SU-DHL-6 (cell line): ENCODE results near the gene PKN1.

Source experiments
- H2AFZ ChIP-seq: fragments of 200-600 bp; sonication (generic); 2 replicates; pipeline ENCODE4 v1.6.1; 2014; ENCODE audit warnings: low read depth, mild to moderate bottlenecking, moderate library complexity, mixed read lengths, antibody characterized with exemption, low read length; ENCODE audit not compliant: severe bottlenecking
- H3F3A ChIP-seq: fragments of 200-600 bp; shearing (Covaris generic); 2 replicates; pipeline ENCODE4 v1.6.0; 2016; ENCODE audit warnings: antibody characterized with exemption, mild to moderate bottlenecking; ENCODE audit not compliant: insufficient read depth
- H3K27ac ChIP-seq: fragments of 200-600 bp; sonication (generic); 2 replicates; pipeline ENCODE4 v1.5.1; 2016; ENCODE audit warnings: low read depth, mild to moderate bottlenecking, low read length, moderate library complexity, mixed read lengths
- H3K27me3 ChIP-seq: fragments of 200-600 bp; sonication (generic), shearing (Covaris generic); 2 replicates; pipeline ENCODE4 v1.6.0; 2014; ENCODE audit warnings: mild to moderate bottlenecking, low read length
- H3K36me3 ChIP-seq: fragments of 200-600 bp; sonication (generic); 2 replicates; pipeline ENCODE4 v1.6.1; 2014; ENCODE audit warnings: mild to moderate bottlenecking, low read length, mixed read lengths
- H3K4me2 ChIP-seq: fragments of 300-600, 200-600 bp; shearing (Covaris generic), sonication (generic); 2 replicates; pipeline ENCODE4 v1.6.0; 2014; ENCODE audit warnings: low read length, low read depth, mild to moderate bottlenecking; ENCODE audit not compliant: poor library complexity, severe bottlenecking
- H3K4me3 ChIP-seq: fragments of 200-600 bp; sonication (generic); 2 replicates; pipeline ENCODE4 v1.5.1; 2014; ENCODE audit warnings: antibody characterized with exemption, low read length, mild to moderate bottlenecking, mixed read lengths; ENCODE audit not compliant: insufficient read depth, poor library complexity, severe bottlenecking
- H3K79me2 ChIP-seq: fragments of 200-600 bp; sonication (generic); 2 replicates; pipeline ENCODE4 v1.6.1; 2014; ENCODE audit warnings: mild to moderate bottlenecking, low read length, moderate library complexity; ENCODE audit not compliant: insufficient read depth
- H3K9ac ChIP-seq: fragments of 200-600 bp; sonication (generic); 2 replicates; pipeline ENCODE4 v1.7.0; 2014; ENCODE audit warnings: mild to moderate bottlenecking, low read length
- H3K9me2 ChIP-seq: fragments of 200-600 bp; sonication (generic); replicated peaks from 2 replicates; pipeline ENCODE4 v1.6.1; 2014; ENCODE audit warnings: low read length; ENCODE audit not compliant: insufficient read depth
- H3K9me3 ChIP-seq: fragments of 200-600 bp; sonication (generic); 2 replicates; pipeline ENCODE4 v1.6.1; 2014; ENCODE audit warnings: low read length, mixed read lengths; ENCODE audit not compliant: insufficient read depth
- H4K20me1 ChIP-seq: fragments of 200-600 bp; sonication (generic); 2 replicates; pipeline ENCODE4 v1.6.1; 2014; ENCODE audit warnings: low read depth, mild to moderate bottlenecking, antibody characterized with exemption, low read length, moderate library complexity, mixed read lengths
- EZH2phosphoT487 ChIP-seq: fragments of 200-600 bp; sonication (generic), shearing (Covaris generic); conservative IDR thresholded peaks from 2 replicates; pipeline ENCODE4 v1.6.1; 2018; ENCODE audit warnings: mild to moderate bottlenecking, antibody characterized with exemption, low read length, moderate library complexity, mixed read lengths
- TF ChIP-seq, protein P1 (sequence below): fragments of 200-600 bp; sonication (generic); IDR thresholded peaks from one replicate; pipeline ENCODE4 v1.5.1; 2017; ENCODE audit warnings: antibody characterized with exemption, mild to moderate bottlenecking, low read length, moderate library complexity; ENCODE audit not compliant: insufficient read depth, poor library complexity, severe bottlenecking

The PKN1 gene

DNA sequence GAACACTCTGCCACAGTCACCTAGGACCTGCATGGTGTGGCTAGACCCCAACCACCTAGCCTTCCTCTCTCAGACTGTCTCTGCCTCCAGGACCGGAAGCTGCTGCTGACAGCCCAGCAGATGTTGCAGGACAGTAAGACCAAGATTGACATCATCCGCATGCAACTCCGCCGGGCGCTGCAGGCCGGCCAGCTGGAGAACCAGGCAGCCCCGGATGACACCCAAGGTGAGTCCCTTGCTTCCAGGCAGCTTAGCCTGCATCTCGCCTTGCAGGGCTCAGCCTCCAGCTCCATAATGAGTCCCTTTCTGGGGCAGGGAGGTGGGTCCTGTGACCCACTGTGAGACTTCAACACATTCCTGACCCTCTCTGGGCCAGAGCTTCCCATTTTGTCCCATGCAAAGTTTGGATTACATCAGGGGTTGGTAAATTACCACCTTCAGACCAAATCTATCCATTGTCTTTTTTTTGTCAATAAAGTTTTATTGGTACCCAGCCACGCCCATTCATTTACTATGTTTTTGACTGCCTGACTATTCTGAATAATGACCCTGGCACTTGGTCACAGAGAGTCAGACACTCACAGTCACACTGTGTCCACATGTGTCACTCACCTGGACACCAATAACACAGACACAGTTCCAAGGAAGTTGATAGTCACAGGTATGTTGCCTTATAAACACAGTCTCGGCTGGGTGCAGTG lies 13.4 kb downstream of the PKN1 start:
- Histone ChIP-seq H3K27me3 (no peaks in the 10 kb centered on the region), H3K9me2 (no peaks in the 10 kb centered on the region), H3K36me3 (peaks cover 18% of the 10 kb centered on the region), H3K79me2 (no peaks in the 10 kb centered on the region), H3F3A (no peaks in the 10 kb centered on the region), H4K20me1 (no peaks in the 10 kb centered on the region), H3K4me3 (no peak overlapping the region), H2AFZ (no peak overlapping the region), H3K27ac (no peak overlapping the region), H3K4me2 (no peak overlapping the region), H3K9me3 (no peaks in the 10 kb centered on the region), H3K9ac (no peak overlapping the region)
- TF ChIP-seq EZH2phosphoT487 = no peak
- TF ChIP-seq, protein P1, sequence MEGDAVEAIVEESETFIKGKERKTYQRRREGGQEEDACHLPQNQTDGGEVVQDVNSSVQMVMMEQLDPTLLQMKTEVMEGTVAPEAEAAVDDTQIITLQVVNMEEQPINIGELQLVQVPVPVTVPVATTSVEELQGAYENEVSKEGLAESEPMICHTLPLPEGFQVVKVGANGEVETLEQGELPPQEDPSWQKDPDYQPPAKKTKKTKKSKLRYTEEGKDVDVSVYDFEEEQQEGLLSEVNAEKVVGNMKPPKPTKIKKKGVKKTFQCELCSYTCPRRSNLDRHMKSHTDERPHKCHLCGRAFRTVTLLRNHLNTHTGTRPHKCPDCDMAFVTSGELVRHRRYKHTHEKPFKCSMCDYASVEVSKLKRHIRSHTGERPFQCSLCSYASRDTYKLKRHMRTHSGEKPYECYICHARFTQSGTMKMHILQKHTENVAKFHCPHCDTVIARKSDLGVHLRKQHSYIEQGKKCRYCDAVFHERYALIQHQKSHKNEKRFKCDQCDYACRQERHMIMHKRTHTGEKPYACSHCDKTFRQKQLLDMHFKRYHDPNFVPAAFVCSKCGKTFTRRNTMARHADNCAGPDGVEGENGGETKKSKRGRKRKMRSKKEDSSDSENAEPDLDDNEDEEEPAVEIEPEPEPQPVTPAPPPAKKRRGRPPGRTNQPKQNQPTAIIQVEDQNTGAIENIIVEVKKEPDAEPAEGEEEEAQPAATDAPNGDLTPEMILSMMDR = no peak

DNA sequence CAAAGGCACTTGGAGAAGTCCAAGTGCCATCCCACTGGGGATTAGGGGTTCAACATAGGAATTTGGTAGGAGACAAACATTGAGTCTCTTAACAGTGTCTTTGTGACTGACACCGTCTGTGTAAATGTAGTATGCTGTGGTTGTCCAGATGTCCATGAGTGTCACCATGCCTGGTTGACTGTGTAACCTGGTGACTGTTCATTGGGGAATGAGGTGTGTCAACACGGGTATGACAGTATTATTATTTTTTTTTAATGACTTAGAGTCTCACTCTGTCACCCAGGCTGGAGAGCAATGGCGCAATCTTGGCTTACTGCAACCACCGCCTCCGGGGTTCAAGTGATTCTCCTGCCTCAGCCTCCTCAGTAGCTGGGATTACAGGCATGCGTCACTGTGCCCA lies 16.2 kb downstream of the PKN1 start:
- Histone ChIP-seq H3K9me2 (no peaks in the 10 kb centered on the region), H4K20me1 (no peaks in the 10 kb centered on the region), H3K4me2 (no peak overlapping the region), H2AFZ (no peak overlapping the region), H3K9me3 (no peaks in the 10 kb centered on the region), H3K27ac (no peak overlapping the region), H3K9ac (no peak overlapping the region), H3K27me3 (no peaks in the 10 kb centered on the region), H3K36me3 (peaks cover 9% of the 10 kb centered on the region; the same call in 1 of the 2 replicates), H3F3A (no peaks in the 10 kb centered on the region), H3K79me2 (no peaks in the 10 kb centered on the region), H3K4me3 (no peak overlapping the region)
- TF ChIP-seq, protein P1 = no peak
- TF ChIP-seq EZH2phosphoT487 = no peak

DNA sequence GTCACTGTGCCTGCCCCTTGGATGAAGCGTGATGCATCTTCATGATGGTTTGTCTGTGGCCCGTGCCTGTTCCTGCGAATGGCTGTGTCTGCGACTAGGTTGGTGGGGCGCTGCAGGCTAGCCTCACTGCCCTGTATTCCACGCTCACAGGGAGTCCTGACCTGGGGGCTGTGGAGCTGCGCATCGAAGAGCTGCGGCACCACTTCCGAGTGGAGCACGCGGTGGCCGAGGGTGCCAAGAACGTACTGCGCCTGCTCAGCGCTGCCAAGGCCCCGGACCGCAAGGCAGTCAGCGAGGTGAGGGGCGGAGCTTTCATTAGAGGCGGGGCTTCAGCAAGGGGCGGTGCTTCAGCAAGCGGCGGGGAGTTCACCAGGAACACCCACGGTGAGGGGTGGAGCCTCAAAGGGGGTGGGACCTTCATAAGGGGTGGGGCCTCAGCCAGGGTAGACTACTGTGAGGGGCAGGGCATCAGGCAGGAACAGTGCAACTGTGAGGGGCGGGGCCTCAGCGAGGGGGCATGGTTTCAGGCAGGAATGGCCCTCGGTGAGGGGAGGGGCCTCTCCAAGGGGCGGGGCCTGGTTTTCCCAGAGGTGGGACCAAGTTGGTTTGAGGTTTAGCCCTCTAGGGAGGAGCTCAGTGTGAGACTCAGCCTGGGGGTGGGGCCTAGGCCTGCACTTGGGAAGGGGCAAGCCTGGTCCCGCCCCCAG lies 17.2 kb downstream of the PKN1 start:
- no peak overlapping the region for H3K4me2 ChIP-seq
- H3K27ac ChIP-seq = no peak overlapping the region
- H3K9me3 ChIP-seq = no peaks in the 10 kb centered on the region
- H3K4me3 ChIP-seq = no peak overlapping the region
- H4K20me1 ChIP-seq = no peaks in the 10 kb centered on the region
- TF ChIP-seq EZH2phosphoT487 = no peak
- TF ChIP-seq, protein P1 = no peak
- no peaks in the 10 kb centered on the region for H3K9me2 ChIP-seq
- no peaks in the 10 kb centered on the region for H3K27me3 ChIP-seq
- peaks cover 9% of the 10 kb centered on the region; the same call in 1 of the 2 replicates for H3K36me3 ChIP-seq
- no peak overlapping the region for H2AFZ ChIP-seq
- no peak overlapping the region for H3K9ac ChIP-seq
- no peaks in the 10 kb centered on the region for H3F3A ChIP-seq
- H3K79me2 ChIP-seq = no peaks in the 10 kb centered on the region
